ENCODE results near the gene RXFP1.

Gene RXFP1

DNA sequence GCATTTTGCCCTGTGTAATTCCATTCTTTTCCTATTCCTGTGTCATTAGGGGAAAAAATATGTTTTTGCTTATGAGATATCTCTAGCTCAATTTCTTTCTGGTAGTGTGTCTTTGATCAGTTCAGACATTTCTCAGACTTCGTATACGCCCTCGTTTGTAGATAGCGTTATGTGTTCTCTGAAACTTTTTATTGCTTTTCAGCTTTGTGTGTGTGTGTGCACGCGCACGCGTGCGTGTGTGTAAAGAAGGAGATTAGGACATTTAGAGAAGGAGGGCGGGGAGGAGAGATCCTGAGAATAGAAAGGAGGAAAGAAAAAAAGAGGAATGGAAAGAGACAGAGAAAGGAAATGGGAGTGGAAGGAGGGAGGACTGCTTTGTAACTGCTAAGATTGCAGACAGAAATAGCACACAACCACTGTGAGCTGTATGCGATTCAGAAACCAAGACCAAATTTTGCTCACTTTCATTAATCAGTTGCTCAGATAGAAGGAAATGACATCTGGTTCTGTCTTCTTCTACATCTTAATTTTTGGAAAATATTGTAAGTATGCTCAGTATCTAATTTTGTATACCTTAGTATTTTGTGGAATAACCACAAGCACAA is at the start of gene RXFP1:
TSS of gene RXFP1 (plus strand) at position 399 of the 605 bp plus-strand sequence. CDS start at position 494, 95 bp downstream.
- peak; percentile 2 for DNase-seq

DNA sequence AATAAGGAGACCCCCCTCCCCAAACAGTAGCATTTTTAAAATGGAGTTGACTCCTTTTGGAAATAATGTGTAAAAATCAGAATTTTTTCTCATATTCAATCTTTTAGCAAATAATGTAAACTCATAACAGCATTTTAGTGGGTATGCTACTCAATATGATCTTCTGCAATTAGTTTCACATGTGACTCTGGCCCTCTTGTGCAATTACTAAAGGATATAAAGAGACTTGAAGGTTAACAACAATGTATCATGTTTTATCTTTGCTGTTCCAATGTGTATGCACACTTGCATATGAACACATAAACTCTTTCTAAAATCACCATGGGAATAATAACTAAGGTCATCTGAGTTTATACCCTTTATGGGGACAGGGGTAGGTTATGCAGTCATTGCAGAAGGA is 39.9 kb upstream of the RXFP1 start:
- DNase-seq: no peak

DNA sequence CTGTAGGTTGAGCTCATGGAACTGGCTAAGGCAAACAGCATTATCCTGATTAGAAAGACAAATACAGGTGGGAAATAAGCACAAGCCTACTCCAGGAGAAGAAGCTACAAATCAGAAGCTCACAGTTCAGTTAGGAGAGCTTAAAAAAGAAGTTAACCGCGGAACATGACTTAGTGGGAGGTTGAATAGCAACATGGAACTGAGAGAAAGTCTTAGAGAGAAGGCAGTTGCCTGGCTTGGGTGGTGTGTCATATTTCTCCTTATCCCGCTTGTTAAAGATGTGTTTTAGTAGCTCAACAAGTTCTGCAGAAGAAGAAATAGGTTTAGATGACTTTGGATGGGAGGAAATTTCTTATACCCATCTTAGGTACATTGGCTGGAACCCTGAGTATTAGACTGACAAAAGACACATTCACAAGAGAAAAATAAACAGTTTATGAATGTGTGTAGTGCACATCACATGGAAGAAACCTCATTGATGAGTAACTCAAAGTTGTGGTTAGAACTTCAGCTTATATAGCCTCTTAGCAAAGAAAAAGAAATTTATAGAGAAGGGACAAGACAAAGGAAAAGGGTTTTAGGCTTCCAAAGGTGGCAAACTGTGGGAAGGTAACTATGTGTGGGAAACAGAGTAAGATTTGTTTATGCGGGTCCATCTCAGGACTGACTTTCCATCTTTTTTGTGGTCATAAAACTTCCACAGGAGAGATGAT is 37.4 kb upstream of the RXFP1 start:
- no peak for DNase-seq

DNA sequence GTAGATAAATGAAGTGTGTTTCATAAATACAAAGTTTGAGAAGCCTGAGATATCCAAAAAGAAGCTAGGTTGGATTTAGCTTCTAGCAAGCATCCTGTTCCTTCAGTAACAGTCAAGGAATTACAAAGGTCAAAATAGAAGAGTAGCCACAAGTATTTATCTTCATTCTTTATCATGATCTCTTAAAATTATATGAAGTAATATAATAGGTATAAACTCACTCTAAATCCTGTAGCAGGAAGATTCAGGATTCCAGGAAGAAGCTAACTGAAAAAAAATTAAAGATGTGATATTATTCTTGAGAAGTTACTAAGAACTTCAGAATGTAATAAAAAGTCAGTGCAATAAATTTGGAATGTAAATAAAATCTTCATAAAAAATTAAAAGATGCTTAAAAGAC is 31.1 kb upstream of the RXFP1 start:
- no peak for DNase-seq

DNA sequence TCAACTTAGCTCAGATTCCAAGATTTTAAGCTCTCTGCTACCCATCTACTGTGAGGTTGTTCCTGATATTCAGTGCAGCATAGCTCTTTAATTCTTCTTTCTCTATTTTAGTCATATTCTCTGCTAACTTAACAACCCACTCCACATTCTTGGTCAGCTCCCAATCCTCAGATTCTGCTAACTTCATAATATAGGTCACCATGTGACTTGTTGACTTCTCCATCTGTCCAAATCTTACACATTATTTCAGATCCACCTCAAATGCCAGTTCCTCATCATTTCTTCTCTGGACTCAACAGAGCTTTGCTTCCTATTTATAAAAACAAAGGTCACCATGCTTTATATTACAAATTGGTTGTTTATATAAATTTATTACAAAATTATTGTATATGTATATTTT is 29.3 kb upstream of the RXFP1 start:
- DNase-seq: no peak

DNA sequence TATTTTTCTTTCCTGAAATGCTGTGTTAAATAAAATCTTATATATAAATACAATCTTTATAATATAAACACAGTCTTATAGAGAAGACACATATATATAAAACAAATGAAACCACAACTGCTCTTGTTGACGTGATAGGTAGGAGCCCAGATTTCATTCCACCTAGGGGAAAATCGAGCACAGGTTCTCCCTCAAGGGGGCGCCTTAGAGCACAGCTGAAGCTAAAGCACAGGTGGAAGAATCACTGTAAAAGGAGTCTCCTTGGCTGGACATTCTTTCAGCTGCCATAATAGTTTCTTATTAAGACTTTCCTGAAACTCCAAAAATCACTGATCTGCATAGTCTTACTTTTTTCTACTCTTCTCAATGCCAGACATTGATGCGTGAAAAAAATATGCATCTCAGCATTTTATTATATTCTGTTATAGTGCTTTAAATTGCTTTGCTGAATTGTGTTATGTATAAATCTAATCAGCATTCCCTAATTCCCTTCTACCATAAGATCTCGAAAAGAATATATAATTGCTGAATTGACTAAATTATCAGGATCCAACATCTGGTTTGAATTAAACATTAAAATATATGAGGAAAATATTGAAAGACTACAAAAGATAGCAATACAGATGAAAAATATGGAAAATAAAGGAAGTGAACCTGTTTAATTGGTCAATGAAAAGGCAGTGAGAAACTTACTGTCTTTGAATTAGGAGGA is 25.5 kb upstream of the RXFP1 start:
- DNase-seq: no peak

DNA sequence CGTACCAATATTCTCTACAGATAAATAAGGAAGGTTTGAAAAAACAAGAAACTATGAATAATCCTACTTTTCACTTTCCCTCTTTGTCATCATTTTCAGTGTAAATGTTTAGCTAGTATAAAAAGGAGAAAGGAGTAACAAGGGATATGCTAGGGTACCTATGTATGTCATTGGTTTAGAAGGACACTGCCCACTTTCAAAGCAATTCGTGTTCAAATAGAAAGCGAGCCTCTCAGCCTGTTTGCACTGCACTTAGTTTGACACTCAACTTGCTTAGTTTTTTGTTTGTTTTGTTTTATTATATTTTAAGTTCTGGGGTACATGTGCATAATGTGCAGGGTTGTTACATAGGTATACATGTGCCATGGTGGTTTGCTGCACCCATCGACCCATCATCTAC is 21.6 kb upstream of the RXFP1 start:
- no peak for DNase-seq

DNA sequence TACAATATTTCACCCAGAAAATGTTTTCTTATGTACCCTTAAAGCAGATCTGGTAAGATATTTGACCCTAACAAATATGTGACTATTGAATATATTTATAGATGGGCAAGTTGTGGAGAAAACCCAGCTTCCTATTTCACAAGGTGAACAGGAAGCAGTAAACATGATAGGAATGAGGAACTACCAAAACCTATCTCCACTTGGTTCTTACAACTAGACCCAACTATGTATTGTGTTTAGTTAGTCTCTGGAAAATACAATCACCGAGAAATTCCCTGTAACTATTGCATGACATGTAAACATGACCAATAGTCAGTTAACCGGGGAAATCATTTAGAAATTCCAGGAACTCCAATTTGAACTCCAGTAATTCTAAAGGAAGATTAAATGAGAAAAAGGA is 8.4 kb upstream of the RXFP1 start:
- DNase-seq: no peak

DNA sequence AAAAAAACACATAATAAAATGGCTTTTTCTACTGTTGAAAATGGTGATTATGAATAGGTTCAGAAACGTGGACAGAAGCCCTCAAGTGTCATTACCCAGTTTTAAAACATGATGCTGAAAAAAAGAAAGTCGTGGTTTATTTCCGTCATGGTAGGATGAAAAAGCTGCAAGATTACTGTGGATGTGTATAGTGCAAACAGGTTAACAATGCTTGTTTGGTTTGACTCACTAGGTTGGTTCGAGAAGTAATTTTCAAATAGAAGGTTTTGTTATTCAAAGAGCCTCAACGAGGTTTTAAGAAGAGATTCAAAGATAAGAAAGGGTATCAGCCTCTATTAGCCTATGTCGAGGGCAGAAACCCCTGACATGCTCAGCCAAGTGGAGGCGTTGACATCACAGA is 2.5 kb upstream of the RXFP1 start:
- DNase-seq: no peak

DNA sequence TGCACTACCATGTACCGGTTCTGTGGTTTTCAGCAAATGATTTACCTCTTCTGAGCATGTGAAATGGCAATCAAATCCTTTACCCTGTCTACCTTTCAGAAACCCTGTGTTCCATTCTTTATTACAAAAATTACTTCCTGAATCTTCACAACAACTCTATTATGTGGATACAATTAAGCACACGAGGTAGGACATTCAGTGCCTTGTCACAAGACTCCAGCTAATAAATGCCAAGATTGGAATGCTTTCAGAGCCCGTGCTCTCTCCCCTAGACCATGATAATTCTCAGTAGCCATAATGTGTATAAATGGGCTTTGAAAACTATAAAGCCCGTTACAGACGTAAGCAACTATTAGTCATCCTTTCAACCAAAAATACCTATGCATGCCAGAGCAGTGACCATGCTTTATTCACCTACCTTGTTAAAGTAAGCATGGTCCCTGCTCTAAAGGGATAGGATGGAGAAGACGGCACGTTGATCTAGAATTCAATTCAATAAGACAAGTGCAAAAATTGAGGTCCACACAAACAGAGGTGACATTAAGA is 2.4 kb downstream of the RXFP1 start:
- no peak for DNase-seq

DNA sequence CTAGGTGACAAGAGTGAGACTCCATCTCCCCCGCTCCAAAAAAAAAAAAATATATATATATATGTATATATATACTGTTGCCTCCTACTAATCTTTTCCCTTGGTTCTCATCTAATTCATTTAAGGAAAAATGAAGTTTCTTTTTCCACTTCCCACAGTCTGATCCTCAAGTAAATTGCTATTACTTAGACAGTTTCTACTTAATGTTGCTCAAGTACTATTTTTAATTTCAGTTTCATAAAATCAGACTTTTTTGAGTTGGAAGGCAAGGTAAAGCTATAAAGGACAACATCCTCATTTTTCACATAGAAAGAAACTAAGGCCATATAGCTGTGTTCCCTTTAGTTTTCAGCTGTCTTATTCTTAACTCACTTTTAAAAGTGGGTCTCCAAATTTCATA is 5.8 kb downstream of the RXFP1 start:
- DNase-seq: no peak

DNA sequence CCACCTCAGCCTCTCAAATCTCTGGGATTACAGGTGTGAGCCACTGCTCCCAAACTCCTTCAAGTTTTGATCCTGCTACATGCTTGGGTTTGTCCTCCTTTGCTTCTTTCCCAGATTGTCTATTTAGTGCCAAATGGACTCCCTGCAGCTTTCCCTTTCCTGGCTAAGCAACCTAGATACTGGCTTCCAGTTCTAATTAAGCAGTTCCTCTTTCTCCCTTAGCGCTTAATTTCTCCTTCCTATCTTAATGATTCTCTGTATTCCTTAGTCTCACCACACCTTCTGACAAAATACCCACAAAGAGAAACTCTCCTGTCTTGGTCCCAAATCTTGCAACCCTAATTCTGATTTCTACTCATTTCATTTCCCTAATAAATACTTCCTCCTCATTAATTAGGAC is 7.8 kb downstream of the RXFP1 start:
- no peak for DNase-seq

DNA sequence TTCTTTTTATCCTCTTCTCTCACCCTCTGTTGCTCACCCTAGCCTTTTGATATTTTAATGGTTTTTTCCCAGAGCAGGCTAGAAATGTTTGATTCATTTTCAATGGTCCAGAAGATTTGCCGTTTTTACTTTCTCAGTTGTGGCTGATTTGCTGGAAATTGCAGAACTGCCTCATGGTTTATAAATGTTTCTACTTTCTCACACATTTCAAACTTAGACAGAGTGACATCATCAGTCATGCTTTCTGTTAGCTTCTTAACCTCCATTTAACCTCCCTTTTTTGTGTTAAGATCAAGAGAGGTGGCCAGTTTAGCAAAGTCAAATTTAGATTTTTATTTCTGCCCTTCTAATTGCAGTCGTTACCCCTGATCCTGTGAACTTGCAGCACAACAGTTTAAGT is 8.7 kb downstream of the RXFP1 start:
- no peak for DNase-seq

DNA sequence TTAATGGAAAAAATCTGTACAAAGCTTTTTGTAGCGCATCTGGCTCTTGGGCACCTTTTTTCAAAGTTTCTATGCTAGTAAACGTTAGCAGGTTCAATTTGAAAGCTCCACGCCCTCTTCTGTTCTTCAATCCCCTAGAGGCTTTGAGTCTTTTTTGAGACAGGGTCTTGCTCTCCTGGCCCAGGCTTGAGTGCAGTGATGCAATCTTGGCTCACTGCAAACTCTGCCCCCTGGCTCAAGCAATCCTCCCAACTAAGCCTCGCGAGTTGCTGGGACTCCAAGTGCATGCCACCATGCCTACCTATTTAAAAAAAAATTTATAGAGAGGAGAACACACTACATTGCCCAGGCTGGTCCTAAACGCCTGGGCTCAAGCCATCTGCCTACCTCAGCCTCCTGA is 9.2 kb downstream of the RXFP1 start:
- DNase-seq: no peak

DNA sequence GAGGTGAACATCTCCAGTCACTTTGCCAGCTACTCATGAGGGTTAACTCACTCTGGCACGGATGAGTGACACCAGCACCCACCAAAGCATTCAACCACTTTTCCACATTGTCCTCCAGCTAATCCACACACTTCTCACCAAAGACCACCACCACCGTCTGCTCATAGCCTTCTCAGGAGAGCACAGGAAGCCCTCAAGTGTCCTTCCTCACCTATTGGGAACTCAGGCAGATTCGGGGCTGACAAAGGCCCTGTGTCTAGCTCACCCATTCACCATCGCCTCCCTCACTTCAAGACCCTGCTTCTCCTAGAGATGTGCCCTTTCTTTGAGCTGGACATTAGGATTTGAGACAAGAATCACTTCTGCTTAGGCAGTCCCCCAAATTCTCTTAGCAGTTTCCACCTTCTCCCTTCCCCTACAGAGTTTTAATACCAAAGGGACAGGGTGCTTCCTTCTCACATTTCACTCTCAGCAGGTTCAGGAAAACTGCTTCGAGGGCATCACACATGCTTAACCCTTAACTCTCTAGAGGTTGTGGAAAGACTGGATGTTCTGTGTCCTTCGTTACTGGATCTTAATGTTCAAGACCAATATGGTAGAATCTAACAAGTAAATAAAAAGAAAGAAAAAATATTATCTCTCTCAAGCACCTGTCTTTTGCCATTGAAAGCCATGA is 11.0 kb downstream of the RXFP1 start:
- no peak for DNase-seq

DNA sequence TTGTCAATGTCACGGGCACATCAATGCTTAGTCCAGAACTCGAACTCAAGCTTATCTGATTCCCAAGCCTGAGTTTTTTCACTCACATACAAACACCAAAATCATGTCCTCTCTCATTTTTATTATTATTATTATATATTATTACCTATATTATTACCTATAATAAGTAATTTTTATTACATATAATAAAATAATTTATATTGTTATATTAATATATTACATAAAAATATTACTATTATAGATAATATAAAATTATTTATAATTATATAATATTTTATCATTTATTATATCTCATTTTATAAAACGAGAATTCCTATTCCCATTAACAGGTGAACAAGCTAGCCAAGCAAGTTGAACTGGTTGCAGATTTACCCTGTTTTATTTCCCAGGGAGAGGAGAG is 13.0 kb downstream of the RXFP1 start:
- no peak for DNase-seq

DNA sequence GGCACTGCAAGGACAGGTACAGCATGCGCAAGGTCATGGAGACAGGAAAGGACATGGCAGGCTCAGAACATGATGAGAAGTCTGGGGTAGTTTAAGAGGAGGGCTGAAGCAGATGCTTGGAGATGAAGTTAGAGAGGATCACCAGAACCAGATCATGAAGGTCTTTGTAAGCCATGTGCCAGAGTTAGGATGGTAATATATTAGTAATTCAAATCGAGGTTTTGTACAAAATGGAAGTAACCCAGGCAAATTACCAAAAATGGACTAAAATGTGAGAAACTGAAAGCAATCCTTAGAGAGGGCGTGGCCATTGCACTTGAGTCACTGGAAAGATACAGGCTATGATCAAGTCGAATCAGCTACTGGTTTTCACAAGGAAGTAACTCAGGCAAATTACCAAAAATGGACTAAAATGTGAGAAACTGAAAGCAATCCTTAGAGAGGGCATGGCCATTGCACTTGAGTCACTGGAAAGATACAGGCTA is 13.5 kb downstream of the RXFP1 start:
- DNase-seq: peak; percentile 8

DNA sequence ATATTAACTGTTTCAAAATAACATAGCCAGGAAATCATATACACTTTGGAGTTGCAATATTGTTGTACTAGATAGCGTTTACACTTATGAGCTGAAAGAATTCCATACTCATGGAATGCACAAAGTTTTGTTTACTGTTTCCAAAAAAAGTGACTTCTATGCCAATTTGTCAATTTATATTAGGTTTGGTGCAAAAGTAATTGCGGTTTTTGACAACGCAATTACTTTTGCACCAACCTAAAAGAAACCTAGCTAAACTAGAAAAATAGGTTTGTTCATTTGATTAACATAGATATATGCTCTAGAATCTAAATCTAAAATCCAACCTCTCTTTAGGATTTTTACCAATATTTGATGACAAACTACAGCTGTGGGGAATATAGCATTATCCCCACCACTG is 15.2 kb downstream of the RXFP1 start:
- DNase-seq: no peak

DNA sequence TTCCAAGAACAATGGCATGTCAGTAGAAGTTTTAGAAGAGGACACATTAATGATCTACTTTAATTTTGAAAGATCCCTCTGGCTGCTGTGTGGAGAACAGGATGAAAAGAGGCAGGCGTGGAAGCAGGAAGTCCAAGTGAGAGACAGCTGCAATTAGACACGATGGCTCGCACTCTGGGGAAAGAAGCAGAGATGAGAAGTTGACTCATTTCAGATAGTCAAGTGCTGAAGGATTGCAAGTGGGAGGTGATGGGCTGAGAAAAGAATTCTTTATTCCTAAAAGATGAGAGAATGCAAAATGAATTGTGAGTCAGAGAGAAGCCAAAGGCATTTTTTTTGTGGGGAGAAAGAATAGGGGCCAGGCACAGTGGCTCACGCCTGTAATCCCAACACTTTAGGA is 16.5 kb downstream of the RXFP1 start:
- DNase-seq: no peak

DNA sequence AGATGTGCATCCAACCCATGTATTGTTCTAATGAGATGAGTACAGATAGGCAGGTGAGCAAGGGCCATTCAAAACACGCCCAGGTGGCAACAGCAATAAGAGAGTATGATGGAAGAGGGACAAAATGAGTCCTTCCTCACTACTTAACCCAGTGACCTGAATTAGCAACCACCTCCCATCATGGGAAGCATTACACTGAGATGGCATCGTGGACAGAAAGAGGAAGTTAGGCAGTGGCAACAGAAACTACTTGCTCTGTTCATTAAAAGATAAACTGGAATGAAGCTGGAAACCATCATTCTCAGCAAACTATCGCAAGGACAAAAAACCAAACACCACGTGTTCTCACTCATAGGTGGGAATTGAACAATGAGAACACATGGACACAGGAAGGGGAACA is 17.2 kb downstream of the RXFP1 start:
- no peak for DNase-seq

DNA sequence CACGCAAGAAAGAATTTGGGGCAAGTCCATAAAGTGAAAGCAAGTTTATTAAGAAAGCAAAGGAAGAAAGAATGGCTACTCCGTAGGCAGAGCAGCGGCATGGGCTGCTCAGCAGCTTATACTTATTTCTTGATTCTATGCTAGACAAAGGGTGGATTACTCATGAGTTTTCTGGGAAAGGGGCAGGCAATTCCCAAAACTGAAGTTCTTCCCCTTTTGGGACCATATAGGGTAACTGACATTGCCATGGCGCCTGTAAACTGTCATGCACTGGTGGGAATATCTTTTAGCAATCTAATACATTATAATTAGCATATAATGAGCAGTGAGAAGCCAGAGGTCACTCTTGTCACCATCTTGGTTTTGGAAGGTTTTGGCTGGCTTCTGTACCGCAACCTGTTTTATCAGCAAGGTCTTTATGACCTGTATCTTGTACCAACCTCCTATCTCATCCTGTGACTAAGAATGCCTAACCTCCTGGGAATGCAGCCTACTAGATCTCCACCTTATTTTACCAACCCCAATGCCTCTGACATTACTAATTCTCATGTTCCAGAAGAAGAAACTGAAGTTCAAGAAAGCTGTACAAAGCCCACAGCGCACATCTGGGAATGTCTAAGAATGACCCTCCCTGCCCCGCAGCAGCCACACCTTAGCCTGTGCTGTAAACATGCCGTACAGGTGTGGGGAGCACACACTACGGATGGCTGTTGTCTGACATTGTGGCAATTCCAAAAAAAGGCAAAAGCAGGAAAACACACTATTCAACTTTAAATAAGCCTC is 18.6 kb downstream of the RXFP1 start:
- no peak for DNase-seq

DNA sequence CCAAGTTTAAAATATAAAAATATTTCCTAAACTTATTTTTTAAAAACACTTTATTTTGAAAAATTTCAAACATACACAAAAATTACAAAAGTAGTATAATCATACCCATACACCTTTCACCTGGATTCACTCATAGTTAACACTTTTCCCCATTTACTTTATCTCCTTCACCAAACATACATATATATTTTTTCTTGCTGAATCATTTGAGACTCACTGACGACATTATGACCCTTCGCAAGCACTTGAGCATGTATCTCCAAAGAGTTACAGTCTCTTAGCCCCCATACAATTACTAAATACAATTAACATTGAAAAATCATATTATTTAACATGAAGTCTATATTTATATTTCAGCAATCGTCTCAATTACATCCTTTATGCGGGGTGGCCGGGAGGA is 19.8 kb downstream of the RXFP1 start:
- DNase-seq: no peak

DNA sequence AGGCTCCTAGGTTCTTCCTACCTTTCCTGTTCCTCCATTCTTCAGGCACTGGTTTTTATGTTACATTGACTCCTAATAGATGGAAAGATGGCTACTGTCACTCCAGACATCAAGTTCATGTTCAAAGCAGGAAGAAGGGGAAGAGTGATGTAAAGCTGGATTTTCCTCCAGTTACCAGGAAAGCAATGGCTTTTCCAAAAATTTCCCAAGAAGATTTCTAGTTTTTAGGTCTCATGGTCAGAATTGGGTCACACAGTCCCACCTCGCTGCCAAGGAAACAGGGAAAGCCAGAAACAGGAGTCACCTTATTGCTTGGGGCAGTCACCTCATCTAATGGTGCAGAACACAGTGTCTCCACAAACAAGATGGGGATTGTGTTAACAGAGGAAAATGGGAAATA is 21.5 kb downstream of the RXFP1 start:
- DNase-seq: no peak

All from SIG-M5 (cell line).